HG03354 (cell line): ENCODE measurements around the gene HYCC2.
"Not testable (repeated sequence)": the region's sequence is repeated elsewhere in the genome, so short reads cannot be mapped to it uniquely, and the experiment has no call there.

ENCODE experiments used
- ATAC-seq: cut with Tn5 transposase; IDR thresholded peaks from one replicate; pipeline ENCODE4 v1.9.1; 2021; ENCODE audit warnings: mild to moderate bottlenecking; ENCODE audit not compliant: unreplicated experiment, poor library complexity, severe bottlenecking

Gene HYCC2

GRCh38 chr2:201071479-201072200 lies at the start of gene HYCC2, which contains the start of gene NDUFB3:
HYCC2 (minus strand) TSS chr2:201071671; CDS start chr2:201024009, 47,662 bp downstream.
NDUFB3 (plus strand) TSS chr2:201072001; CDS start chr2:201078883, 6,882 bp downstream.
- peak; percentile 98 for ATAC-seq

- no peak for ATAC-seq
Measured at GRCh38 chr2:201118961-201119854, 47.7 kb upstream of the HYCC2 start.

- peak; percentile 51 for ATAC-seq
Measured at GRCh38 chr2:201118121-201118960, 46.9 kb upstream of the HYCC2 start.

- ATAC-seq = not testable (repeated sequence)
Measured at GRCh38 chr2:201117735-201118094, 46.2 kb upstream of the HYCC2 start.

- ATAC-seq = peak; percentile 29
Measured at GRCh38 chr2:201116959-201117734, 45.7 kb upstream of the HYCC2 start.

GRCh38 chr2:201116115-201116958 lies 44.9 kb upstream of the HYCC2 start, which contains the start of gene CFLAR:
CFLAR (plus strand) TSS chr2:201116164; CDS start chr2:201129866, 13,702 bp downstream.
- ATAC-seq = peak; percentile 37

GRCh38 chr2:201114846-201115245 lies 43.4 kb upstream of the HYCC2 start:
- no peak for ATAC-seq

- ATAC-seq = no peak
Measured at GRCh38 chr2:201114350-201114749, 42.9 kb upstream of the HYCC2 start.

- no peak for ATAC-seq
Measured at GRCh38 chr2:201111096-201111495, 39.6 kb upstream of the HYCC2 start.

GRCh38 chr2:201110615-201111014 lies 39.1 kb upstream of the HYCC2 start:
- ATAC-seq = no peak

GRCh38 chr2:201109186-201109585 lies 37.7 kb upstream of the HYCC2 start:
- ATAC-seq = no peak

- ATAC-seq = no peak
Measured at GRCh38 chr2:201108341-201108740, 36.9 kb upstream of the HYCC2 start.

GRCh38 chr2:201107624-201108023 lies 36.2 kb upstream of the HYCC2 start:
- no peak for ATAC-seq

- no peak for ATAC-seq
Measured at GRCh38 chr2:201105759-201106158, 34.3 kb upstream of the HYCC2 start.

- no peak for ATAC-seq
Measured at GRCh38 chr2:201100497-201100896, 29.0 kb upstream of the HYCC2 start.

GRCh38 chr2:201093573-201093972 lies 22.1 kb upstream of the HYCC2 start:
- ATAC-seq = no peak

GRCh38 chr2:201090574-201090973 lies 19.1 kb upstream of the HYCC2 start:
- no peak for ATAC-seq

- no peak for ATAC-seq
Measured at GRCh38 chr2:201084863-201085262, 13.4 kb upstream of the HYCC2 start.
